MM.1S (cell line): Measurements from ENCODE around the gene RYR2.

Experiments used
- CTCF ChIP-seq: fragments of 300-600 bp; sonication (generic); IDR thresholded peaks from 2 replicates; pipeline ENCODE4 v1.5.1; 2016; ENCODE audit warnings: antibody characterized with exemption, low read length, mixed read lengths
- EZH2 ChIP-seq: fragments of 300-600 bp; sonication (generic); optimal IDR thresholded peaks from 2 replicates; pipeline ENCODE3; 2017; ENCODE audit warnings: low read depth, mild to moderate bottlenecking, antibody characterized with exemption, low read length, mixed read lengths
- EZH2phosphoT487 ChIP-seq: fragments of 300-600 bp; sonication (generic); IDR thresholded peaks from 2 replicates; pipeline ENCODE4 v1.6.1; 2018; ENCODE audit warnings: antibody characterized with exemption, low read length

GRCh38 chr1:237553078-237553477, 511.1 kb downstream of the RYR2 start:
- TF ChIP-seq CTCF (no peak), EZH2 (no peak), EZH2phosphoT487 (no peak)
